Loucy (cell line): ENCODE results near the gene HECTD1.
"Not testable (repeated sequence)": the region's sequence is repeated elsewhere in the genome, so short reads cannot be mapped to it uniquely, and the experiment has no call there.

Experiments used
- H2AFZ ChIP-seq: fragments of 200-600 bp; sonication (generic); 2 replicates; pipeline ENCODE4 v1.6.0; 2016; ENCODE audit warnings: antibody characterized with exemption, mild to moderate bottlenecking, low read length, moderate library complexity
- H3F3A ChIP-seq: fragments of 200-600 bp; 2 replicates; pipeline ENCODE4 v1.6.0; 2016; ENCODE audit warnings: antibody characterized with exemption, low read depth, mild to moderate bottlenecking
- H3K27me3 ChIP-seq: fragments of 200-600 bp; sonication (generic); 2 replicates; pipeline ENCODE4 v1.6.1; 2014; ENCODE audit warnings: low read length, mild to moderate bottlenecking; ENCODE audit not compliant: insufficient read depth, poor library complexity, severe bottlenecking
- H3K36me3 ChIP-seq: fragments of 200-600 bp; sonication (generic); 2 replicates; pipeline ENCODE4 v1.6.1; 2016; ENCODE audit warnings: low read length; ENCODE audit not compliant: insufficient read depth
- H3K4me1 ChIP-seq: fragments of 200-600 bp; sonication (generic); 2 replicates; pipeline ENCODE4 v1.5.1; 2014; ENCODE audit warnings: low read length, mild to moderate bottlenecking; ENCODE audit not compliant: insufficient read depth, poor library complexity, severe bottlenecking
- H3K4me2 ChIP-seq: fragments of 200-600 bp; sonication (generic); 2 replicates; pipeline ENCODE4 v1.6.0; 2014; ENCODE audit warnings: antibody characterized with exemption, low read length, low read depth, mild to moderate bottlenecking; ENCODE audit not compliant: poor library complexity, severe bottlenecking
- H3K4me3 ChIP-seq: fragments of 200-600 bp; sonication (generic); 2 replicates; pipeline ENCODE4 v1.5.1; 2014; ENCODE audit warnings: low read length, mild to moderate bottlenecking, mixed read lengths; ENCODE audit not compliant: poor library complexity, severe bottlenecking
- H3K79me2 ChIP-seq: fragments of 200-600 bp; sonication (generic); 2 replicates; pipeline ENCODE4 v1.6.1; 2014; ENCODE audit warnings: low read length; ENCODE audit not compliant: insufficient read depth
- H3K9ac ChIP-seq: fragments of 200-600 bp; sonication (generic); 2 replicates; pipeline ENCODE4 v1.6.0; 2014; ENCODE audit warnings: mild to moderate bottlenecking, low read depth, low read length, moderate library complexity; ENCODE audit not compliant: poor library complexity, severe bottlenecking
- H3K9me2 ChIP-seq: fragments of 200-600 bp; sonication (generic); replicated peaks from 2 replicates; pipeline ENCODE4 v1.6.1; 2016; ENCODE audit warnings: low read depth, low read length, mixed read lengths
- H3K9me3 ChIP-seq: fragments of 200-600 bp; sonication (generic); 2 replicates; pipeline ENCODE4 v1.6.1; 2014; ENCODE audit warnings: mild to moderate bottlenecking, antibody characterized with exemption, low read length, low read depth; ENCODE audit not compliant: insufficient read depth
- H4K20me1 ChIP-seq: fragments of 200-600 bp; sonication (generic); 2 replicates; pipeline ENCODE4 v1.6.0; 2014; ENCODE audit warnings: antibody characterized with exemption, low read length, mild to moderate bottlenecking; ENCODE audit not compliant: insufficient read depth, poor library complexity, severe bottlenecking
- EZH2phosphoT487 ChIP-seq: fragments of 200-600 bp; IDR thresholded peaks from 2 replicates; pipeline ENCODE4 v1.6.1; 2018; ENCODE audit warnings: antibody characterized with exemption, mild to moderate bottlenecking, moderate library complexity, borderline replicate concordance
- TF ChIP-seq, protein P1 (sequence below): fragments of 200-600 bp; sonication (generic); conservative IDR thresholded peaks from 2 replicates; pipeline ENCODE4 v1.5.1; 2014; ENCODE audit warnings: mild to moderate bottlenecking, antibody characterized with exemption, low read length

The HECTD1 gene

GRCh38 chr14:31251028-31251958 lies 43.7 kb upstream of the HECTD1 start:
- Histone ChIP-seq H3K9me2 (no peaks in the 10 kb centered on the region), H3K36me3 (no peaks in the 10 kb centered on the region), H2AFZ (no peak overlapping the region), H3K9ac (no peak overlapping the region), H3F3A (no peaks in the 10 kb centered on the region), H3K9me3 (no peaks in the 10 kb centered on the region), H3K27me3 (no peaks in the 10 kb centered on the region), H3K4me2 (no peak overlapping the region), H3K4me3 (no peak overlapping the region), H3K79me2 (no peaks in the 10 kb centered on the region), H3K4me1 (no peaks in the 10 kb centered on the region), H4K20me1 (no peaks in the 10 kb centered on the region)
- TF ChIP-seq EZH2phosphoT487 = no peak
- TF ChIP-seq, protein P1, sequence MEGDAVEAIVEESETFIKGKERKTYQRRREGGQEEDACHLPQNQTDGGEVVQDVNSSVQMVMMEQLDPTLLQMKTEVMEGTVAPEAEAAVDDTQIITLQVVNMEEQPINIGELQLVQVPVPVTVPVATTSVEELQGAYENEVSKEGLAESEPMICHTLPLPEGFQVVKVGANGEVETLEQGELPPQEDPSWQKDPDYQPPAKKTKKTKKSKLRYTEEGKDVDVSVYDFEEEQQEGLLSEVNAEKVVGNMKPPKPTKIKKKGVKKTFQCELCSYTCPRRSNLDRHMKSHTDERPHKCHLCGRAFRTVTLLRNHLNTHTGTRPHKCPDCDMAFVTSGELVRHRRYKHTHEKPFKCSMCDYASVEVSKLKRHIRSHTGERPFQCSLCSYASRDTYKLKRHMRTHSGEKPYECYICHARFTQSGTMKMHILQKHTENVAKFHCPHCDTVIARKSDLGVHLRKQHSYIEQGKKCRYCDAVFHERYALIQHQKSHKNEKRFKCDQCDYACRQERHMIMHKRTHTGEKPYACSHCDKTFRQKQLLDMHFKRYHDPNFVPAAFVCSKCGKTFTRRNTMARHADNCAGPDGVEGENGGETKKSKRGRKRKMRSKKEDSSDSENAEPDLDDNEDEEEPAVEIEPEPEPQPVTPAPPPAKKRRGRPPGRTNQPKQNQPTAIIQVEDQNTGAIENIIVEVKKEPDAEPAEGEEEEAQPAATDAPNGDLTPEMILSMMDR = no peak

DNA sequence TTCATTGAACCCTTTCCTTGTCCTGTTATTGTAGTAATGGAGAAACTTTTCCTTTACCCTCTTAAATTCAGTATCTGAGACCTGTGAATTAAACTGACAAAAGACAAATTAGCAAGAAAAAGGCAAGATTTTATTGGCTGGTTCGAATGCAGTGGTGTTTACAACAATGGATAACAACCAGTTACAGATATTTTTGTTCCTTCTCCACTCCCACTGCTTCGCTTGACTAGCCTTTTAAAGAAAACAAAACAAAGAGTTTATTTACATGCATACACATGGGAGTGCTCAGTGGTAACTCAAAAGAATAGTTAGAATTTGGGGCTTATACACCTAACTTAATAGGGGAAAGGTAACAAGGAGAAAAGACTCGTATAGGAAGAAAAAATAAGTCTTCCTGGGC lies 37.0 kb upstream of the HECTD1 start:
- no peaks in the 10 kb centered on the region for H3F3A ChIP-seq
- 0 out of 2 replicates have a peak overlapping the region, but pooled peaks have one; percentile 19 for H2AFZ ChIP-seq
- no peaks in the 10 kb centered on the region for H3K9me3 ChIP-seq
- H3K9ac ChIP-seq = no peak overlapping the region
- no peaks in the 10 kb centered on the region for H3K36me3 ChIP-seq
- H3K4me1 ChIP-seq = peaks cover 9% of the 10 kb centered on the region
- H3K9me2 ChIP-seq = no peaks in the 10 kb centered on the region
- H4K20me1 ChIP-seq = no peaks in the 10 kb centered on the region
- no peak for TF ChIP-seq EZH2phosphoT487
- H3K79me2 ChIP-seq = no peaks in the 10 kb centered on the region
- H3K4me3 ChIP-seq = no peak overlapping the region
- H3K27me3 ChIP-seq = no peaks in the 10 kb centered on the region
- H3K4me2 ChIP-seq = no peak overlapping the region

DNA sequence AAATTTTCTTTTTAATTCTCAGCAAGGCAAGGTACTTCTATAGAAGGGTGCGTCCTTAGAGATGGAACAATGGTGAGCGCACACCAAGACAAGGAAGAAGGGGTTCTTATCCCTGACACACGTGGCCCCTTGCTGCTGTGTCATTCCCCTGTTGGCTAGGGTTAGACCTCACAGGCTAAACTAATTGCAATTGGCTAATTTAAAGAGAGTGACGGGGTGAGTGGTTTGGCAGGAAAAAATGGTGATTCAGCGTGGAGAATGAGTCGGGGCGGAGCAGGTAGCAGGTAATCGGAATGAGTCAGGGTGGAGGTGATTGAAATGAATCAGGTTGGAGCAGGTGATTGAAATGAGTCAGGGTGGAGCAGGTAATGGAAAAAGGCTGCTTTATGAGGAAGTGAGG lies 36.3 kb upstream of the HECTD1 start:
- no peak overlapping the region for H2AFZ ChIP-seq
- no peaks in the 10 kb centered on the region for H3K79me2 ChIP-seq
- no peak overlapping the region for H3K4me3 ChIP-seq

GRCh38 chr14:31242161-31242940 lies 34.8 kb upstream of the HECTD1 start:
- not testable (repeated sequence) for H2AFZ ChIP-seq, H3K27me3 ChIP-seq, H3K9me3 ChIP-seq, H3K79me2 ChIP-seq, H3F3A ChIP-seq, H4K20me1 ChIP-seq, H3K4me3 ChIP-seq, H3K9me2 ChIP-seq, H3K9ac ChIP-seq, H3K36me3 ChIP-seq, H3K4me1 ChIP-seq
- peak overlapping the region; percentile 50 for H3K4me2 ChIP-seq

More for the DNA sequence above, 36.3 kb upstream of the HECTD1 start:
- no peaks in the 10 kb centered on the region for H3F3A ChIP-seq
- no peaks in the 10 kb centered on the region for H3K27me3 ChIP-seq
- TF ChIP-seq, protein P1 = no peak
- TF ChIP-seq EZH2phosphoT487 = no peak
- H3K4me1 ChIP-seq = peaks cover 9% of the 10 kb centered on the region
- H3K9me2 ChIP-seq = no peaks in the 10 kb centered on the region
- H4K20me1 ChIP-seq = no peaks in the 10 kb centered on the region
- H3K9me3 ChIP-seq = no peaks in the 10 kb centered on the region
- H3K4me2 ChIP-seq = no peak overlapping the region
- no peaks in the 10 kb centered on the region for H3K36me3 ChIP-seq
- H3K9ac ChIP-seq = no peak overlapping the region
